Measurements from ENCODE around the gene SMNDC1.

- TF ChIP-seq, protein P1, sequence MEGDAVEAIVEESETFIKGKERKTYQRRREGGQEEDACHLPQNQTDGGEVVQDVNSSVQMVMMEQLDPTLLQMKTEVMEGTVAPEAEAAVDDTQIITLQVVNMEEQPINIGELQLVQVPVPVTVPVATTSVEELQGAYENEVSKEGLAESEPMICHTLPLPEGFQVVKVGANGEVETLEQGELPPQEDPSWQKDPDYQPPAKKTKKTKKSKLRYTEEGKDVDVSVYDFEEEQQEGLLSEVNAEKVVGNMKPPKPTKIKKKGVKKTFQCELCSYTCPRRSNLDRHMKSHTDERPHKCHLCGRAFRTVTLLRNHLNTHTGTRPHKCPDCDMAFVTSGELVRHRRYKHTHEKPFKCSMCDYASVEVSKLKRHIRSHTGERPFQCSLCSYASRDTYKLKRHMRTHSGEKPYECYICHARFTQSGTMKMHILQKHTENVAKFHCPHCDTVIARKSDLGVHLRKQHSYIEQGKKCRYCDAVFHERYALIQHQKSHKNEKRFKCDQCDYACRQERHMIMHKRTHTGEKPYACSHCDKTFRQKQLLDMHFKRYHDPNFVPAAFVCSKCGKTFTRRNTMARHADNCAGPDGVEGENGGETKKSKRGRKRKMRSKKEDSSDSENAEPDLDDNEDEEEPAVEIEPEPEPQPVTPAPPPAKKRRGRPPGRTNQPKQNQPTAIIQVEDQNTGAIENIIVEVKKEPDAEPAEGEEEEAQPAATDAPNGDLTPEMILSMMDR (IDR thresholded peaks at IDR 0.05; ENCODE audit: borderline replicate concordance, extremely low read depth, low read length, poor library complexity, severe bottlenecking): no peak
- no peak for TF ChIP-seq EZH2 (IDR thresholded peaks at IDR 0.05; ENCODE audit: borderline replicate concordance, low read depth, low read length, severe bottlenecking)
These were observed 62.9 kb downstream of the SMNDC1 start for GRCh38 chr10:110241841-110242240.
